ENCODE measurements around the gene PHACTR3.

DNA sequence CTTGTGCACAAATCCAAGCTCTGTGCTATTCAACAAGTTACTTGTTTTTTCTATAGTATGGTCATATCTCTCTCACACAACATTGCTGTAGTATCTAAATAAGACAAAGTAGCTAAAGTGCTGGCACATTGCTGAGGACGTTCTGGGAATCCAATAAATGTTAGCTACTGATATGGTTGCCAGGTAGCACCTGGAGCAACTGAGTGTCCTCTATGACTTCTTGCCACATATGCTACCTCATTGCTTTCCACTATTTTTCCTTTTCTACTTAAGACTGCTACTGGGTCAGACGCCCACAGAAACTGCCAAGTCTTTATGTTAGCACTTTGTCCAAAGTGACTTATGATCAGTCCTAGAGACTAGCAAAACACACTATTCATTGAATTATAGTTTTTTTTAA, 243.8 kb downstream of the PHACTR3 start:
- TF ChIP-seq CTCF (IDR thresholded peaks at IDR 0.05) = no peak
- no peak for TF ChIP-seq POLR2AphosphoS5 (IDR thresholded peaks at IDR 0.05)
- no peak for TF ChIP-seq POLR2A (IDR thresholded peaks at IDR 0.05)

All from gastroesophageal sphincter (tissue), 3 donors.